GM18909 (cell line): ENCODE measurements around the gene TIMM44.

Experiments
- ATAC-seq: cut with Tn5 transposase; IDR thresholded peaks from one replicate; pipeline ENCODE4 v1.9.1; 2021; ENCODE audit warnings: mild to moderate bottlenecking; ENCODE audit not compliant: unreplicated experiment, poor library complexity

Gene TIMM44

DNA sequence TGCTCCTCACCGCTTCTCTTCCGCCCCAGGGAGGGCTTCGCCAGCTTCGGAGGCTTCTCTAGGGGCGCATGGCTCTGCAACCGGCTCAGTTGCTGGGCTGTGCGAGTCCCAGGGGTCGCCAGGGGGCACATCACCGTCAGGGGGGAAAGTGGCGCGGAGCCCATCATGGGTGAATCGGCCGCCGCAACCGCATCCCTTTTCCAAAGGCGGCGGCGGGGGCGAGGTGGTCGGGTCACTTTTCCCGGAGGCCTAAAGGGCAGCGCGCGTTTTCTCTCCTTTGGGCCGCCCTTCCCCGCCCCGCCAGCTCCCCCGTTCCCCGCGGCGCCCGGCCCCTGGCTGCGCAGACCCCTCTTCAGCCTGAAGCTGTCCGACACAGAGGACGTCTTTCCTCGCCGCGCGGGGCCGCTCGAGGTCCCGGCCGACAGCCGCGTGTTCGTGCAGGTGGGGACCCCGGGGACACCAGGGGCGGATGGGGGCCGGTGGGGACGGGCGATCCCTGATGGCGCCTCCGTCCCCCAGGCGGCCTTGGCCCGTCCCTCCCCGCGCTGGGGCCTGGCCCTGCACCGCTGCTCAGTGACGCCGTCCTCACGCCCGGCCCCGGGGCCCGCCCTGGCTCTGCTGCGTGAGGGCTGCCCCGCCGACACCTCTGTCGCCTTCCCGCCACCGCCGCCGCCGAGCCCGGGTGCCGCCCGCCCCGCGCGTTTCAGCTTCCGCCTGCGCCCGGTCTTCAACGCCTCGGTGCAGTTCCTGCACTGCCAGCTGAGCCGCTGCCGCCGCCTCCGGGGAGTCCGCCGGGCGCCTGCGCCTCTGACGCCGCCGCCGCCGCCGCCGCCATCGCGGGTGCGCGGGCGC lies 27.1 kb downstream of the TIMM44 start:
- ATAC-seq: no peak

DNA sequence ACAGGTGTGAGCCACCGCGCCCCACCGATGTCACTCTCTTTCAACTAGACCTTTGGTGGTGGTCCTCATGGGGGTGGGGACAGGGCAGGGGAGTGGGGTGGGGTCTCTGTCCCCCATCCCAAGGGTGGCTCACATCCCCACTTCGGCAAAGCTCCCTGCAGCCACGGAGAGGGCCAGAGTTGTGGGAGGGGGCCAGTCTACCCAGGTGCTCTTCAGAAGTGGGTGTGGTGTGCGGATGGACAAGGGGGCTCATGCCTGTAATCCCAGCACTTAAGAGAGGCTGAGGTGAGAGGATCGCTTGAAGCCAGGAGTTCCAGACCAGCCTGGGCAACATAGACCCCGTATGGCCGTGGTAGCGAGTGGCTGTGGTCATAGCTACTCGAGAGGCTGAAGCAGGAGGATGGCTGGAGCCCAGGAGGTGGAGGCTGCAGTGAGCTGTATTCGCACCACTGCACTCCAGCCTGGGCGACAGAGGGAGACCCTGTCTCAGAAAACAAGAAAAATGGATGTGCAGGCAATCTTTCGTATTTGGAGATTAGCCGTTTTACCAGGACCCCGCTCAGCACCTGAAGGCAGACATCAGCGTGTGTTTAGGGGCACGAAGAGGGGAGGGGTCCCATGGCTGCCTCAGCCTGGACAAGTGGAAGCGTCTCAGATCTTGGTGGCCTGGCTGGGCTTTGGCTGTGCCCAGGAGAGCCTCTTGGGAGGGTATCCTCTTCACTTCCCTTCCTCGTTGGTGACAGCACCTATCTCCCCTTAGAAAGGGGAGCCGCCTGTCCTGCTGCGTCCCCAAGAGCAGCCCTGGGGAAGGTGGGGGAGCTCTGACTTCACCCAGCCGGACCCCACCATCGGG lies 28.0 kb downstream of the TIMM44 start:
- ATAC-seq: no peak

DNA sequence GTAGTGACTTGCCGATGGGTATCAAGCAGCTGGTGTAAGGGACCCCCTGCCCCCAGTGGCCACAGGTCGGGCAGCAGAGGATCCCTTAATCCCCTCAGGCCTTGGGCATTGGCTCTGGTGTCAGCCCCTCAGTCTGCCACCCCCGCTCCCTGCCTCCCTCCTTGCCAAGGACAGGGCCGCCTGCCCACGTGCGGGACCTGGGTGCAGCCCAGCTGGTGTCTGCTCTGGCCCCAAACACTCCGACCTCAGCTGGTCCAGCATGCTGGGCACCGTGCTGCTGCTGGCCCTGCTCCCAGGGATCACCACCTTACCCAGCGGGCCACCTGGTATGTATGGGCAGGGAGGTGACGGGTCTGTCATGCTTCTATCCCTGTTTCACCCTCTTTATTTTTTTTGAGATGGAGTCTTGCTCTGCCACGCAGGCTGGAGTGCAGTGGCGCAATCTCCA lies 28.8 kb downstream of the TIMM44 start, which contains the start of gene TGFBR3L:
TGFBR3L (plus strand) TSS at position 233 of the 448 bp plus-strand sequence.
- ATAC-seq: no peak

DNA sequence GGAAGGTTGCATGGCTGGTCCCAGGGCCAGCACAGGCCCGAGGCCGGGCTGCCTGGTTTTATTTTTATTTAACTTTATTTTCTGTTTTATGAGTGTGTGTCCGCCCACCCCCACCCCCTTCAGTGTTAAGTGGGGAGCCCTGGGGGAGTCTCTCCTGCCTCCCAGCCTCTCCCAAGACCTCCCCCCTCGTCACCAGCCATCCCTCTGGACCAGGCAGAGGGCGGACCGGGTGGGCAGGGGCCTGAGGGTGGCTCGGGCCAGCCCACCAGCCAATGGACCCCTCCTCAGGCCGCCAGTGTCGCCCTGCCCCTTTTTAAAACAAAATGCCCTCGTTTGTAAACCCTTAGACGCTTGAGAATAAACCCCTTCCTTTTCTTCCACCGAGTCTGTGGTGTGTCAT lies 29.4 kb downstream of the TIMM44 start:
- ATAC-seq: no peak

DNA sequence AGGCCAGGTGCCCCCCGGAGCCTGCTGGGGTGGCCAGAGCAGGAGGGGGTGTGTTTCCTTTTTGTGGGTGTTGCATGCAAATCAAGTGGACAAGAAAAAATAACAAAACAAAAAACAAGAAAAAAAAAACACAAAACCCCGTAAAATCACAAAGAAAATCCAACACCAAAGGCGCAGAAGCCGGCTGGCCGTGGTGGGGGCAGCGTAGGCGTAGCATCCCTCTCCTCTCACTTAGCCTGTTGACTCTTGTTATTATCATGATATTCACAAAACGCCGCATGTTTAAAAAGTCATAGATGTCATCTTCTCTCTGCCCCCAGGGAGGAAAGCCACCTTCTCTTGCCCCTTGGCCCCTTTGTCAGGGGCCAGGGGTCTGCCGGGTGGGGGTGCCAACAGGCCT lies 29.8 kb downstream of the TIMM44 start:
- ATAC-seq: no peak

DNA sequence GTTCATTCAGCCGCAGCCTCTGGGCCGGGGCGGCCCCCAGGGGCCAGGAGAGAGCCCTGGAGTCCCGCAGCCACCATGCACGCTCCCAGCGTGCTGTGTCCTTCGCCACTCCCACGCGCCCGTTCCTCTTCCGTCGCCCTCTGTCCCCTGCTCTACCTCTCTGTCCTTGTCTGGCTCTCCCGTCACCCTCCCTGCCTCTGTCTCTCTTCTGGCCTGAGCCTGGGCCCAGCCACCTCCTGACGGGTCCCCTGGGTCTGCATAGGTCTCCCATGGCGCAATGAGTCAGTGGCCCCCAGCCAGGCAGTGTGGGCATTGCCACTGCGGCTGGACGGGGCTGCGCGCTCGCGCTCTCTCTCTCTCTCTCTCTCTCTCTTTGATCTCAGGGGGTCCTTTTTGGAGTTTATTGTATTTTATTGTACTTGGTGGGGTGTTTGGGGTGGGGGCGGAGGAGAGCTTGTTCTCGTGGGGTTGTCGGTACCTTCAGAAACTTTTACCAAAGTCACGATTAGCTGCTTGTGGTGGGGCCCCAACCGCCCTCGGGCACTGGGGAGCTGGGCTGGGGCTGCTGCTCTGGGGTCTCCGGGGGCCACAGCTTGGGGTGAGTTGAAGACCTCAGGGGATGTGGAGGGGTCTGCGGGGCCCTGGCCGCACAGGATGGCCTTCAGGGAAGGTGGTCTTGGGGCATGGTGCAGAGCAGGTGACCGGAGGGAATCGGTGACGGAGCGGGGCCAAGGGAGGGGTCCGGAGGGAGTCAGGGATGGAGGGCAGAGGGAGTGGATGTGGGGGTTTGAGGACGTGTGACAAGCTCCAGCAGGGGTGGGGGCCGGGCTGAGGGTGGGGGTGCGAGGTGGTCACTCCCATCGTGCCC lies 30.5 kb downstream of the TIMM44 start:
- ATAC-seq: no peak

DNA sequence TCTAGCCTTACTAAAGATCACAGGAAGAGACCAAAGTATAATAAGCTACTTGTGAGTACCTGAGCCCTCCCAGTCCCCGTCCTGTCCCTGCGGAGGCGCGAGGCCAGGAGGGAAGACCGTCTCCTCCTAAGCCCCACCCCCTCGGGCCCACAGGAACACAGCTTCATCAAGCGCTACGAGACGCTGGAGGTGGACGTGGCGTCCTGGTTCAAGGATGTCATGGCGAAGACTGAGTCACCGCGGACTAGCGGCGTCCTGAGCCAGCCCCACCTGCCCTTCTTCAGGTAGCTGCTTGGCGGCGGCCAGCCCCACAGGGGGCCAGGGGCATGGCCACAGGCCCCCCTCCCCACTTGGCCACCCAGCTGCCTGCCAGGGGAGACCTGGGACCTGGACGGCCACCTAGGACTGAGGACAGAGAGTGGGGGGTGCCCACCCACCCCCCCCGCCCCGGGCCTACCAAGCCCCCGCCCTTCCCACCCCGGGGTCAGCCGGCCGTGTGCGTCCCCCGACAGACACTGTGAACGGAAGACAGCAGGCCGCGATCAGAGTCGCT lies 31.2 kb downstream of the TIMM44 start:
- no peak for ATAC-seq

DNA sequence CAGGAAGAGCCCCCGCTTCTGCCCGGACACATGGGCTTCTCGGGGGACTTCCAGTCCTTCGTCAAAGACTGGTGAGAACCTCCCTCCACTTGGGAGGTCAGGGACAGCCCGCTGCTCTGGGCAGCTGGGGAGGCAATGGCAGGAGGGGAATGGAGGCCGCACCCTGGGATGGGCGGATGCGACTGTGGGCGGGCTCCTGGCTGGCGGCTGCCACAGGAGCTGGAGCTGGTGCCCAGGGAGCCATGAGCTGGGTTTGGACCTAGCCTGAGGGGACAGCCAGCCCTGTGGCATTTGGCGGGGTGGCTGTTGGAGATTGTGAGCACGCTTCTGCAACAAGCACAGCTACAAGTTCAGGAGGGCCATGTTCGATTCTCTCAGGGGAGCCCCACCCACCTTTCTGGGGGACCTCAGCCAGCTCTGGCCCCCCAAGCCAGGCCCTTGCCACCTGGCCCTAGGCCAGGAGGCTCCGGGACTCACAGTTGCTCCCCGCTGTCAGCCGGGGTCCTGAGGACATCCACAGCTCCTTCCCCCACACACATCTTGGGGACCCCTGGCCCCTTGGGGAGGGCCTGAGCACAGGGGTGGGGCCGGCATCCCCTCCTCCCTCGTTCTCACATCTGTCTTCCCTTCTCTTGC lies 31.8 kb downstream of the TIMM44 start:
- no peak for ATAC-seq

DNA sequence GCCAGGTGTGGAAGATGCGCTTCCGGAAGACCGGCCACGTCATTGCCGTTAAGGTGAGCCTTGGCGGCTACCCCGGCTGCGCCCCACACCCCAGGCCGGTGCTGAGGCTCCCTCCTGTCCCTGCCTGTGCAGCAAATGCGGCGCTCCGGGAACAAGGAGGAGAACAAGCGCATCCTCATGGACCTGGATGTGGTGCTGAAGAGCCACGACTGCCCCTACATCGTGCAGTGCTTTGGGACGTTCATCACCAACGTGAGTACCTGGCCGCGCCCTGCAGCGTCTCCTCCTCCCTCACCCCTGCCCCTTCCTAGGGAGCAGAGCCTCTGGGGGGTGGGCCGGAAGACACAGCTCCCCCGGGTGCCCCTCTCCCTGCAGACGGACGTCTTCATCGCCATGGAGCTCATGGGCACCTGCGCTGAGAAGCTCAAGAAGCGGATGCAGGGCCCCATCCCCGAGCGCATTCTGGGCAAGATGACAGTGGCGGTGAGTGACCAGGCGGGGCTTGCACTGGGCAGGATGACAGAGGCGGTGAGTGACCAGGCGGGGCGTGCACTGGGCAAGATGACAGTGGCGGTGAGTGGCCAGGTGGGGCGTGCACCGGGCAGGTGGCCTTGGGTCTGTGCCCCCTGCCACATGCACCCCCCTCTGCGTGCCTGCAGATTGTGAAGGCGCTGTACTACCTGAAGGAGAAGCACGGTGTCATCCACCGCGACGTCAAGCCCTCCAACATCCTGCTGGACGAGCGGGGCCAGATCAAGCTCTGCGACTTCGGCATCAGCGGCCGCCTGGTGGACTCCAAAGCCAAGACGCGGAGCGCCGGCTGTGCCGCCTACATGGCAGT lies 32.9 kb downstream of the TIMM44 start:
- no peak for ATAC-seq

DNA sequence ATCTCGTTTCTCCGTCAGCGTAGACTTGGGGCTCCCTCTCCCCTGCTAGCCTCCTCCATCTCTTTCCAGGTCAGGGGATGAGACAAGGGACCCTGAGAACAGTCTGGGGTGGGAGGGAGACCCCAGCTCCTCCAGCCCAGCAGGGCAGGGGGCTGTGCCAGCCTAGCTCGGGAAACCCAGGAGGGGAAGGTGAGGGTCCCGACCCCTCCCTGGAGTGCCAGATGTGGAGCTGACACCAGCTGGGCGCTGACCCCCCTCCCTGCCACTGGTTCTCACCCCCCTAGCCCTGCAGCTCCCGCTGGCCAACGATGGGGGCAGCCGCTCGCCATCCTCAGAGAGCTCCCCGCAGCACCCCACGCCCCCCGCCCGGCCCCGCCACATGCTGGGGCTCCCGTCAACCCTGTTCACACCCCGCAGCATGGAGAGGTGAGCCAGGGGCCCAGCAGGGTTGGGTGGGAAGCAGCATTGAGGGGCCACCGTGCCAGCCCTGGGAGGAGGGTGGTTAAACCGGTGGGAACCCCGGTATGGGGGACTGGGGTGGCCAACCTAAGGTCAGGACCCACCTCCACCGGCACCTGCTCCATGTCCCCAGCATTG lies 33.9 kb downstream of the TIMM44 start:
- ATAC-seq: no peak

DNA sequence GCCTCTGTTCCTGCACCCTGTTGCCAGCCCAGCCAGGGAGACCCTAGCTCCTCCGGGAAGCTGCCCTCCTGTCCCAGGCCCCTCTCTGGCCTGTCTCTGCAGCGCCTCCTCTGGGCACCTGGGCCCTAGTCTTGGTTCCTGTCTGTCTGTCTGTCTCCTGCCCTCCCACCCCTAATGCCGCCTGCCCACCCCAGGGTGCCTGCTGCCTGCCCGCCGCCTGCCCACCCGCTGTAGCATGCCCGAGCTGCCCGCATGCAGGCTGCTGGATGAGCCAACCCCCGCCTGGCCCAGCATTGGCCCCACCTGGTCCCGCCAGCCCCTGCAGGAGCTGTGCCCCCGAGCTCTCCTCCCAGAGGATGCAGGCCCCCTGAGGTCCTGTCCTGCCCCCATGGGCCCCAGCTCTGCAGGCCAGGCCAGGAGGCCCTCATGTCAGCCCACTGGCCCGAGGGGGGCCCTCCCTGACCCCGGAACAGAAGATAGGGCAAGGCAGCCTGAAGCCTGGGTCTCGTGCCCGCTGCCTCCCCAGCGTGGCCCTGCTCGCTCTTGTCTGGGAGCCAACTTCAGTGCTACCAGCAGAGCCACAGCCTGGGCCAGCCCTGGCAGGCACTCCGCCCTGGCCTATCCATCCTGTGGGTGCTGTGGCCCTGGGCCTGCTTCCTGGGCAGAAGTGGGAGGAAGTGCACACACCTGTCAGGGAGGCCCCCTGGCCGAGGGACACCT lies 34.6 kb downstream of the TIMM44 start:
- ATAC-seq: no peak

DNA sequence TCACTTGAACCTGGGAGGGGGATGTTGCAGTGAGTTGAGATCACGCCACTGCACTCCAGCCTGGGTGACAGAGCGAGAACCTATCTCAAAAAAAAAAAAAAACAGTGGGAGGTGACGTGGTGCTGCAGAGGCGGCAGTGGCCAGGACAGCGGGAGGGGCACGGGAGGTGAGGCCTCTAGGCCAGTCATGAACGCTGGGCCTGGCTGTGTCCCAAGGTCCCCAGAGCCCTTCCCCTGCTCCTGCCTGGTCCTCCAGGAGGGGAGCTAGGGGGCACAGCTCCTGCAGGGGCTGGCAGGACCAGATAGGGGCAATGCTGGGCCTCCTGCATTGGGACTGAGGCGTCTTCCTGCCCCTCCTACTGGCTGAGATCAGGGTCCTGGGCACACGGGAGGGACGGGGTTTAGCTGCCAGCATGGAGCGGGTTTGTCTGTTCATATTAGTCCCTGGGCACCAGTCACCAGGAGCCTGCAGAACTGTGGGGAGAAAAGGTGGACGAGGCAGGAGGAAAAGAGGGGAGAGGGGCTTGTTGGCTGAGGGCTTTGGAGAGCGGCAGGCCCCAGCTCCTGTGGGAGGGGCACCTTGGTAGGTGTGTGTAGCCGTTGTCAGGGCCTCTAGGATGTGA lies 35.3 kb downstream of the TIMM44 start:
- ATAC-seq: no peak

DNA sequence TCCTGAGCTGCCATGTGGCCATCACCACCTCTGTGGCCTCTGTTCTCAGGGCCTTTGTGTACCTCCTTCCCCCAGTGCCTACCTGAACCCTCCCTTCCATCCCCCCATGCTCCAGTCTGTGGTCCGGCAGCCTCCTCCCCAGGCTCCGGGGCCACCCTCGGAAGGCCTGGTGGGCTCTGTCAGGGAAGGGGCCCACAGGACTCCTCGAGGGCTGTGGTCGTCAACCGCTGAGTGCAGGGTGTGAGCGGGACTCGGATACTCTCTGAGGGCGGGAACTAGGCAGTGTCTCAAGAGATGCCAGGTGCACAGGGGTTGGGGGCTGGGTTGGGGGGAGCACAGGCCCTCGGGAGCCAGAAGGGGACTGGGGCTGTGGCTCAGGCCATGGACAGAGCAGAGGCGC lies 35.9 kb downstream of the TIMM44 start:
- ATAC-seq: no peak

DNA sequence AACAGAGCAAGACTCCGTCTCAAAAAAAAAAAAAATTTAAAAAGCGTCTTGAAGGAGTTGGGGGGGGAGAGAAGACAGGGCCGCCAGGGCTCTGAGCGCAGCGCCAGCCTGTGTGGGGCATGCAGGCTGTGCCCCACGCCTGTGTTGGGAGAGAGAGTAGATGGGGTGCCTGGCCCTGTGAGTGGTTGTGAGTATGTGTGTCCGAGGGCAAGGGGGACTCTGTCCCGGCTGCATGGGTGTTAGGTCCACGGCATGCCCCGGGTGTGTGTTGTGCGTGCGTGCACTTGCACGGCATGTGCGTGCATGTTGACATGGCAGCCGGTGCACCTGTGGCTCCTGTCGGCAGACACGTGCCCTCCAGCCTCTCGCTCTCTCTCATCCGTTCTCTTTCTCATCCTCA lies 36.3 kb downstream of the TIMM44 start:
- ATAC-seq: no peak

DNA sequence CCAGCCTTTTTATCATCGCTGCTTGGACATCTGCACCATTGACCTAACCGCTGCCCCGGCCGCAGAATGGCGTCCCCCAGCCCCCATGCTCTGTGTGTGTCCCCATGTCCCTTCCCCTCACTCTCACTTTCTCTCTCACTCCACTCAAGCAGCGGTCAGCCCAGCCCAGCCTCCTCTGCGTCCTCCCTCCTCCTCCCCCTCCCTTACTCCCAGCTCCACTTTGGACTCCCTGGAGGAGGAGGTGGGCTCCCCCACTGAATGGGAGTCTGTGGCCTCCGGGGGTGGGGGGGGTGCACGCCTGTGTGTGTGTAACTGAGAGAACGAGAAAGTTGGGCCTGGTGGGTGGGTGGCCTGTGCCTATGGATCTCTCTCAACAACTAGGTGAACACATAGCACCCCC lies 37.6 kb downstream of the TIMM44 start:
- no peak for ATAC-seq

DNA sequence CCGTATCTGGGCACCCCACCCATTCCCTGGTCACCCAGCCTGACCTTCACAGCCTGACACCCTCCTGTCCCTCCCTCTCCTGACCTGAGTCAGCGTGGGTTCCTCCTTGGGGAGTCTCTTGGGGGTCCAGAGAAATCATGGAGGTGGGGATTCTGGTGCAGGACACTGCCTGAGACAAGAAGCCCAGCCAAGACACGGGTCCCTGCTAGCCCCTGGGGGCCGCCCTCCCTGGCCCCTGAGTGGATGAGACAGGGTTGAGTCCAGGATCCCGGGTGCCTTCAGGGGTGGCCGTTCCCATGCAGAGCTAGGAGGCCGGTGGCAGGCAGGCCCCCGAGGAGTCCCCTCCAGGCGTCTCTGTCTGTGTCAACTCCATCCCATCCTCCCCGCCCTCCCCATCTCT lies 38.2 kb downstream of the TIMM44 start:
- ATAC-seq: no peak
